Large intestine (tissue), 3 donors: ENCODE results near the gene CDK19. TPM values are rescaled to one million over a fixed set of nuclear protein-coding genes. Genes with fewer than 3 reads are reported as not detected.

Experiments
- DNase-seq, 2 donors: peaks; one replicate each; pipeline versions ENCODE4 v3.0.0 to v3.0.0-alpha.2; 2013
- H3K27ac ChIP-seq: one replicate; pipeline ENCODE4 v1.5.1; 2013; ENCODE audit warnings: low read length
- H3K27me3 ChIP-seq: 2 replicates; pipeline ENCODE4 v1.6.1; 2013; ENCODE audit warnings: low read length; ENCODE audit not compliant: control insufficient read depth, insufficient read depth
- H3K36me3 ChIP-seq: 2 replicates; pipeline ENCODE4 v1.6.1; 2013; ENCODE audit warnings: low read length; ENCODE audit not compliant: control insufficient read depth, insufficient read depth
- H3K4me1 ChIP-seq: one replicate; pipeline ENCODE4 v1.6.1; 2013; ENCODE audit warnings: low read length; ENCODE audit not compliant: control insufficient read depth, insufficient read depth
- H3K4me3 ChIP-seq: one replicate; pipeline ENCODE4 v1.5.1; 2013; ENCODE audit warnings: low read length
- H3K9me3 ChIP-seq: one replicate; pipeline ENCODE4 v1.6.1; 2013; ENCODE audit warnings: mild to moderate bottlenecking, low read depth, low read length, moderate library complexity; ENCODE audit not compliant: control insufficient read depth
- WGBS: methylation state at CpG from one replicate; pipeline ENCODE4 v1.1.5; 2013; ENCODE audit warnings: low lambda C conversion rate; ENCODE audit not compliant: insufficient coverage; 5-methylcytosine and 5-hydroxymethylcytosine counted together
- polyA plus RNA-seq: library from polyadenylated mRNA; unstranded; fragments of 120-200 nt; gene quantifications from one replicate; pipeline ENCODE4 v1.2.1, GENCODE V29; 2013

The CDK19 gene
- polyA plus RNA-seq, 1 donor = 18.3 TPM

DNA sequence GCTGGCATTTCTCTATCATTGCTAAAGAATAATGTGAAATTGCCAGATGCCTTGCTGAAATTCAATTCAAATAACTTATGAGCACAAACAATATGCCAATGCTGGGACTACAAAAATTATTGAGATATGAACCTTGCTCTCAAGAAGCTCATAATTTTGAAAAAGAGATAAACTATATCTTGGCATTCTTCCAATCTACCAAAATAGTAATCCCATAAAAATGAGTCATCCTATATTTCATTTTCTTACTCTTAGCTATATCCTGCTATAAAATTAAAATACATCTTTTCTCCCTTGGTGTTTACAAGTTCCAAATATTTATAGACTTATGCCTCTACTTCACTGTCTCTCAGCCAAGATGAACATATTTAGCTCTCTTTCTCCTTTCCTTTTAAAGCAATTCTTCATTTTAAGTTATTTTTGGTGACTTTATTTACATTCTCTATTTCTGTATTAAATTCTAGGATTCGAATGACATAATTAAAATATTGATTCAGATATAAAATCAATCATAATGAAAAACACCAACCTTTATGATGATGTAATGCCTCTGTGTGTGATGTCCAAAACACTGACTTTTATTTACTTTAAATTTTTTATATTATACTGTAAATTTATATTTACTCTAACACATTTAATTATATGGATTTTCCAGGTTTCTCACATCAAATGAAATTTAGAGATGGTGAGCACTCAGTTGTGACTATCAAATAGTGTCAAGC lies 152.6 kb downstream of the CDK19 start:
- 89% methylated on average over 1 of the region's 1 CpG for WGBS
- Histone ChIP-seq H3K9me3 (no peaks in the 10 kb centered on the region), H3K4me3 (no peak overlapping the region), H3K27me3 (no peaks in the 10 kb centered on the region), H3K36me3 (peaks cover 4% of the 10 kb centered on the region), H3K27ac (no peak overlapping the region), H3K4me1 (peaks cover 4% of the 10 kb centered on the region)
- no peak for DNase-seq

DNA sequence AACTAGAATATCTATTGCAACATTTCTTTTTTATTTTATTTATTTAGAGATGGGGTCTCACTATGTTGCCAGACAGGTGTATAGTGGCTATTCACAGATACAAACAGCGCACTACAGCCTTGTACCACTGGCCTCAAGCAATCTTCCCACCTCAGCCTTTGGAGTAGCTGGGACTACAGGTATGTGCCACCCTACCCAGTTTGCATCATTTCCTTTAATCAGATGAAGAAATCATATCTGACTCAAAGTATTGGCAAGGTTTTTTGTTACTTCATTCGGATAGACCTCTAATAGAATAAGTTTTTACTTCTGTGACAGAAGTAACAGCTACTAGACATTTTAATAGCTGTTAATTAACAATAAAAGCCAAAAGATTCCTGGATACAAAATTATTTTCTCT lies 153.9 kb downstream of the CDK19 start:
- H3K4me1 ChIP-seq = peaks cover 4% of the 10 kb centered on the region
- 100% methylated on average over 1 of the region's 2 CpGs for WGBS

GRCh38 chr6:110660066-110660655 lies 155.1 kb downstream of the CDK19 start:
- WGBS = no CpG with 5 or more reads among the region's 9 CpGs
- DNase-seq = no peak
- H3K36me3 ChIP-seq = peaks cover 4% of the 10 kb centered on the region
- H3K27me3 ChIP-seq = no peaks in the 10 kb centered on the region
- no peak overlapping the region for H3K27ac ChIP-seq
- H3K4me3 ChIP-seq = no peak overlapping the region
- H3K9me3 ChIP-seq = no peaks in the 10 kb centered on the region
- peaks cover under 1% of the 10 kb centered on the region for H3K4me1 ChIP-seq

More for the DNA sequence above, 153.9 kb downstream of the CDK19 start:
- peaks cover 4% of the 10 kb centered on the region for H3K36me3 ChIP-seq
- no peak overlapping the region for H3K27ac ChIP-seq
- no peaks in the 10 kb centered on the region for H3K9me3 ChIP-seq
- no peaks in the 10 kb centered on the region for H3K27me3 ChIP-seq
- no peak overlapping the region for H3K4me3 ChIP-seq
- no peak for DNase-seq

GRCh38 chr6:110658631-110659211 lies 156.5 kb downstream of the CDK19 start:
- WGBS = 75% methylated on average over 2 of the region's 2 CpGs
- no peak for DNase-seq

DNA sequence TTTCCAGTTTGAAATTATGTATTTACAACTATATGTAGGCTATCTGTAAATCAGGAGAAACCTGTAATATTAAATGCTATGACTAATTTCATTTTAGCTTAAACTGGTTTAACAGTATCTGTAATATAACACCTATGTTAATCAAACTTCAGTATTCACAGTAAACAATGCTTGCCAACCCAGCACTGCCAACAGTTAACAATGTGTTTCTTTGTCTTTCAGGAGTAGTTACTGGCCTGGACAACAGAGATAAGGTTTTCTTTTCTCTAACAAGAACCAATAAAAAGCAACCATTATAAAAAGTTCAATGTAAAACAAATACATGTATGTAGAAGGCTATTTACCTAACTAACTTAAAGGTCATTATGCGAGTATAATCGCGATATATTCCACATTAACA lies 158.8 kb downstream of the CDK19 start:
- Histone ChIP-seq H3K4me3 (no peak overlapping the region), H3K4me1 (no peaks in the 10 kb centered on the region), H3K36me3 (peaks cover 4% of the 10 kb centered on the region), H3K27me3 (no peaks in the 10 kb centered on the region), H3K27ac (no peak overlapping the region), H3K9me3 (no peaks in the 10 kb centered on the region)
- WGBS = no CpG with 5 or more reads among the region's 3 CpGs
- no peak for DNase-seq

More at GRCh38 chr6:110658631-110659211, 156.5 kb downstream of the CDK19 start:
- H3K27ac ChIP-seq = no peak overlapping the region
- no peaks in the 10 kb centered on the region for H3K27me3 ChIP-seq
- no peaks in the 10 kb centered on the region for H3K4me1 ChIP-seq
- H3K4me3 ChIP-seq = no peak overlapping the region
- H3K36me3 ChIP-seq = peaks cover 4% of the 10 kb centered on the region
- no peaks in the 10 kb centered on the region for H3K9me3 ChIP-seq

GRCh38 chr6:110655821-110656220 lies 159.4 kb downstream of the CDK19 start:
- Histone ChIP-seq H3K36me3 (peaks cover 4% of the 10 kb centered on the region), H3K27me3 (no peaks in the 10 kb centered on the region), H3K4me1 (no peaks in the 10 kb centered on the region), H3K9me3 (no peaks in the 10 kb centered on the region), H3K27ac (no peak overlapping the region), H3K4me3 (no peak overlapping the region)
- WGBS = no CpG with 5 or more reads among the region's 1 CpG
- no peak for DNase-seq

DNA sequence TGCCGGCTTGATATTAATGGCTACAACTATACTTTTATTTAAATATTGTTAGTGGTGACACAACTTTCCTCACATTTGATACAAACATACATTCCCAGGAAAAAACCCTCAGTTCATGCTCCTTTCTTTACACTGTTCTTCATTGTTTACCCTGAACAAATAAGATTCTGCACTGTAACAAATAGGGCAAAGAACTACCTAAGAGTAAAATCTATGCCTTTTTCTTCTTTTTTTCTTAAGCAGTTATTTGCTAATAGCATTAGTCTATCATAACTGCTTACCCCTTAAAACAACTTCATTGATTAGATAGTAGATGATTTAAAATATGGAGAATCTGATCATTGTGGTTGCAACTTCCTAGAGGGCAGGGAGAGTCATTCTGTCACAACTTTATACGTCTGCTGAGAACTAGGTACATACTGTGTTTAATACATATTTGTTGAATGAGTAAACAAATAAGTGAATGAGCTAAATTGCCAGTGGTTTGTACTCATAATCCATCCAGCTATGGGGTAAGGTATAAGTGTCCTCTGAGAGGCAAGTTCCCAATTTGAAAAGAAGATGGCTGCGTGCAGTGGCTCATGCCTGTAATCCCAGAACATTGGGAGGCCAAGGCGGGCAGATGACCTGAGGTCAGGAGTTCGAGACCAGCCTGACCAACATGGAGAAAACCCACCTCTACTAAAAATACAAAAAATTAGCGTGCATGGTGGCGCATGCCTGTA lies 161.0 kb downstream of the CDK19 start:
- Histone ChIP-seq H3K36me3 (no peaks in the 10 kb centered on the region), H3K9me3 (no peaks in the 10 kb centered on the region), H3K27ac (no peak overlapping the region), H3K27me3 (no peaks in the 10 kb centered on the region), H3K4me1 (no peaks in the 10 kb centered on the region), H3K4me3 (no peak overlapping the region)
- no peak for DNase-seq
- WGBS = no CpG with 5 or more reads among the region's 7 CpGs

DNA sequence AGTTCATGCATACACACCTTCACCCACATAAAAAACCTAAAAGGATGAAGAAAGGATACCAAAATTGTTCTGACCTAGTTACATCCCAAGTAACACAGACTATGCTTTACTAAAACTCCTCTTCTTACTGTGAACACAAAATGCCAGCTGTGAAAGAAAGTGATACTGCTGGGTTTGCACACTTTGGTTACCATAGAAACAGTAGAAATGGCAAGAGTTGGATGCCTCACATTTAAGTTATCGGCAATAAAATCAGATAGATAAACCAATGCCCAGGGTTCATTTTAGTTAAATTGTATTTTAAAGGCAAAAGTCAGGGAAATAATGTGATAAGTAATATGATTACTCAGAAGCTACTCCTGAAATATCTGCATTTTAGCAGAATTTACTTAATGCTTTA lies 161.9 kb downstream of the CDK19 start:
- no peak overlapping the region for H3K4me3 ChIP-seq
- H3K27ac ChIP-seq = no peak overlapping the region
- H3K4me1 ChIP-seq = no peaks in the 10 kb centered on the region
- no peak for DNase-seq
- H3K27me3 ChIP-seq = no peaks in the 10 kb centered on the region
- H3K9me3 ChIP-seq = no peaks in the 10 kb centered on the region
- no peaks in the 10 kb centered on the region for H3K36me3 ChIP-seq
- no CpG with 5 or more reads among the region's 1 CpG for WGBS

- H3K9me3 ChIP-seq = no peaks in the 10 kb centered on the region
- 93% methylated on average over 2 of the region's 4 CpGs for WGBS
- no peak overlapping the region for H3K27ac ChIP-seq
Measured at GRCh38 chr6:110652520-110652919, 162.7 kb downstream of the CDK19 start.

GRCh38 chr6:110650755-110651154 lies 164.5 kb downstream of the CDK19 start:
- H3K4me3 ChIP-seq = no peak overlapping the region
- peaks cover 11% of the 10 kb centered on the region for H3K36me3 ChIP-seq
- WGBS = 93% methylated on average over 2 of the region's 4 CpGs
- H3K9me3 ChIP-seq = peaks cover 10% of the 10 kb centered on the region
- H3K27ac ChIP-seq = no peak overlapping the region
- DNase-seq = no peak
- H3K4me1 ChIP-seq = no peaks in the 10 kb centered on the region
- no peaks in the 10 kb centered on the region for H3K27me3 ChIP-seq

More at GRCh38 chr6:110652520-110652919, 162.7 kb downstream of the CDK19 start:
- no peaks in the 10 kb centered on the region for H3K36me3 ChIP-seq
- no peaks in the 10 kb centered on the region for H3K4me1 ChIP-seq
- H3K4me3 ChIP-seq = no peak overlapping the region
- DNase-seq = no peak
- no peaks in the 10 kb centered on the region for H3K27me3 ChIP-seq
